Measurements from ENCODE around the gene BZW1. TPM values are rescaled to one million over a fixed set of nuclear protein-coding genes. Genes with fewer than 3 reads are reported as not detected.

Gene BZW1
- total and polyA plus RNA-seq, 2 of the 4 experiments (the other 2 are of a cell fraction), result 204 to 268 TPM

- POLR2A ChIA-PET (ENCODE audit: unreplicated experiment), result no interaction called here
These were observed 61.9 kb downstream of the BZW1 start for GRCh38 chr2:200873560-200873959.

More at GRCh38 chr2:200873560-200873959, 61.9 kb downstream of the BZW1 start:
- CTCF ChIA-PET, result no interaction called here
- dilution Hi-C loops (cut with HindIII; ENCODE audit: low sequenced_read_pairs, unreplicated experiment), result no loop called here
- Histone ChIP-seq H3K18ac (ENCODE audit: low read depth, low read length) (no peak overlapping the region), H3K4me3 (ENCODE audit: insufficient read depth, low read depth, low read length) (no peak overlapping the region), H2AFZ (replicated peaks; ENCODE audit: low read length, poor library complexity) (no peak overlapping the region), H2BK5ac (ENCODE audit: low read depth, low read length, poor library complexity, severe bottlenecking) (no peak overlapping the region), H4K91ac (ENCODE audit: insufficient read depth, low read depth, low read length) (no peak overlapping the region), H2AK5ac (ENCODE audit: low read depth, low read length) (no peak overlapping the region), H3K27ac (ENCODE audit: insufficient read depth, low read length) (no peak overlapping the region), H3K79me1 (ENCODE audit: low read depth in 1 of 2, low read length in 2 of 2) (peaks cover 0 to 4% of the 10 kb centered on the region in 2 experiments; a peak in 1 of 4 replicates), H3K9me3 (ENCODE audit: control insufficient read depth, insufficient read depth, low read length) (no peaks in the 10 kb centered on the region), H3K9ac (ENCODE audit: low read depth, low read length) (no peak overlapping the region), H2BK120ac (ENCODE audit: low read depth, low read length) (no peak overlapping the region), H3K14ac (replicated peaks; ENCODE audit: low read depth, low read length) (no peak overlapping the region), H3K56ac (ENCODE audit: extremely low read depth, insufficient read depth, low read length) (no peak overlapping the region), H4K8ac (ENCODE audit: low read depth in 2 of 2, low read length in 2 of 2) (no peak overlapping the region), H3K9me1 (ENCODE audit: insufficient read depth, low read length) (no peaks in the 10 kb centered on the region), H3K23ac (ENCODE audit: low read depth, low read length) (no peak overlapping the region), H2BK15ac (ENCODE audit: low read depth, low read length) (no peak overlapping the region), H3K4me1 (ENCODE audit: control insufficient read depth, insufficient read depth, low read length) (no peaks in the 10 kb centered on the region), H3K36me3 (ENCODE audit: control insufficient read depth, insufficient read depth, low read length) (peaks cover 17% of the 10 kb centered on the region), H4K20me1 (ENCODE audit: insufficient read depth, low read length) (no peaks in the 10 kb centered on the region), H3K4me2 (ENCODE audit: low read depth, low read length) (no peak overlapping the region), H3K27me3 (ENCODE audit: control insufficient read depth, insufficient read depth, low read length) (no peaks in the 10 kb centered on the region), H3K4ac (ENCODE audit: low read depth, low read length) (no peak overlapping the region), H2BK20ac (ENCODE audit: low read depth, low read length) (no peak overlapping the region), H4K5ac (ENCODE audit: low read depth, low read length) (no peak overlapping the region), H2AK9ac (replicated peaks; ENCODE audit: low read depth, low read length, poor library complexity) (no peak overlapping the region)
- DNase-seq (no peak), ATAC-seq (ENCODE audit: low read depth) (no peak)
- TF ChIP-seq MAZ (IDR thresholded peaks at IDR 0.05; ENCODE audit: borderline replicate concordance, low read depth, low read length), result no peak
- TF ChIP-seq FOS (IDR thresholded peaks at IDR 0.05; ENCODE audit: low read depth, low read length), result no peak
- no peak for TF ChIP-seq NFE2L2 (IDR thresholded peaks at IDR 0.05; ENCODE audit: low read depth, low read length)
- no peak for TF ChIP-seq ELK1 (IDR thresholded peaks at IDR 0.05; ENCODE audit: borderline replicate concordance, low read depth, low read length)
- TF ChIP-seq MAFK (IDR thresholded peaks at IDR 0.05; ENCODE audit: low read depth, low read length), result no peak
- no peak for TF ChIP-seq RAD21 (IDR thresholded peaks at IDR 0.05; ENCODE audit: low read length)
- TF ChIP-seq RFX5 (IDR thresholded peaks at IDR 0.05; ENCODE audit: low read depth, low read length), result no peak
- TF ChIP-seq, protein P1, sequence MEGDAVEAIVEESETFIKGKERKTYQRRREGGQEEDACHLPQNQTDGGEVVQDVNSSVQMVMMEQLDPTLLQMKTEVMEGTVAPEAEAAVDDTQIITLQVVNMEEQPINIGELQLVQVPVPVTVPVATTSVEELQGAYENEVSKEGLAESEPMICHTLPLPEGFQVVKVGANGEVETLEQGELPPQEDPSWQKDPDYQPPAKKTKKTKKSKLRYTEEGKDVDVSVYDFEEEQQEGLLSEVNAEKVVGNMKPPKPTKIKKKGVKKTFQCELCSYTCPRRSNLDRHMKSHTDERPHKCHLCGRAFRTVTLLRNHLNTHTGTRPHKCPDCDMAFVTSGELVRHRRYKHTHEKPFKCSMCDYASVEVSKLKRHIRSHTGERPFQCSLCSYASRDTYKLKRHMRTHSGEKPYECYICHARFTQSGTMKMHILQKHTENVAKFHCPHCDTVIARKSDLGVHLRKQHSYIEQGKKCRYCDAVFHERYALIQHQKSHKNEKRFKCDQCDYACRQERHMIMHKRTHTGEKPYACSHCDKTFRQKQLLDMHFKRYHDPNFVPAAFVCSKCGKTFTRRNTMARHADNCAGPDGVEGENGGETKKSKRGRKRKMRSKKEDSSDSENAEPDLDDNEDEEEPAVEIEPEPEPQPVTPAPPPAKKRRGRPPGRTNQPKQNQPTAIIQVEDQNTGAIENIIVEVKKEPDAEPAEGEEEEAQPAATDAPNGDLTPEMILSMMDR (conservative IDR thresholded peaks at IDR 0.05; ENCODE audit: low read depth, low read length), result no peak
- no peak for TF ChIP-seq CEBPB (IDR thresholded peaks at IDR 0.05; ENCODE audit: low read depth, low read length)
- TF ChIP-seq, protein P2, sequence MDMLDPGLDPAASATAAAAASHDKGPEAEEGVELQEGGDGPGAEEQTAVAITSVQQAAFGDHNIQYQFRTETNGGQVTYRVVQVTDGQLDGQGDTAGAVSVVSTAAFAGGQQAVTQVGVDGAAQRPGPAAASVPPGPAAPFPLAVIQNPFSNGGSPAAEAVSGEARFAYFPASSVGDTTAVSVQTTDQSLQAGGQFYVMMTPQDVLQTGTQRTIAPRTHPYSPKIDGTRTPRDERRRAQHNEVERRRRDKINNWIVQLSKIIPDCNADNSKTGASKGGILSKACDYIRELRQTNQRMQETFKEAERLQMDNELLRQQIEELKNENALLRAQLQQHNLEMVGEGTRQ (IDR thresholded peaks at IDR 0.05; ENCODE audit: low read depth, low read length), result no peak
- TF ChIP-seq RCOR1 (IDR thresholded peaks at IDR 0.05; ENCODE audit: insufficient replicate concordance, low read length), result no peak
- TF ChIP-seq POLR2A (IDR thresholded peaks at IDR 0.05; ENCODE audit: low read depth, low read length), result no peak
- TF ChIP-seq CHD1 (IDR thresholded peaks at IDR 0.05; ENCODE audit: low read depth, low read length), result no peak
- no peak for TF ChIP-seq MXI1 (IDR thresholded peaks at IDR 0.05; ENCODE audit: borderline replicate concordance, low read depth, low read length)
- intact Hi-C loops (cut with micrococcal nuclease), result no loop called here
- in situ Hi-C loops (cut with MboI; ENCODE audit: low sequenced_read_pairs), result no loop called here
- no TSS peak for BruUV-seq (replicated peaks)
- WGBS, 2 experiments (ENCODE audit: extremely low coverage in 2 of 2, insufficient read length in 1 of 2), result 100% methylated on average over 4 of the region's 6 CpGs; no CpG with 5 or more reads in 1 of the 2 experiments
